Peyer's patch (tissue), 4 donors: ENCODE data around the gene SORCS3.

Source experiments
- POLR2A ChIP-seq, 2 donors: fragments of 450-650 bp; IDR thresholded peaks; one replicate each; pipeline ENCODE4 v1.5.1; 2017; ENCODE audit warnings: antibody characterized with exemption in 2 of 2, mild to moderate bottlenecking in 2 of 2, moderate library complexity in 2 of 2
- TF ChIP-seq, protein P1 (sequence below), 6 experiments: fragments of 450-650 bp in 4 of 6; fragments of 200-600 bp in 2 of 6; sonication (generic) in 1 of 6; IDR thresholded peaks; one replicate each; pipeline ENCODE4 v1.5.1; 2017 to 2019; ENCODE audit warnings: antibody characterized with exemption in 6 of 6, mild to moderate bottlenecking in 3 of 6, moderate library complexity in 1 of 6

DNA sequence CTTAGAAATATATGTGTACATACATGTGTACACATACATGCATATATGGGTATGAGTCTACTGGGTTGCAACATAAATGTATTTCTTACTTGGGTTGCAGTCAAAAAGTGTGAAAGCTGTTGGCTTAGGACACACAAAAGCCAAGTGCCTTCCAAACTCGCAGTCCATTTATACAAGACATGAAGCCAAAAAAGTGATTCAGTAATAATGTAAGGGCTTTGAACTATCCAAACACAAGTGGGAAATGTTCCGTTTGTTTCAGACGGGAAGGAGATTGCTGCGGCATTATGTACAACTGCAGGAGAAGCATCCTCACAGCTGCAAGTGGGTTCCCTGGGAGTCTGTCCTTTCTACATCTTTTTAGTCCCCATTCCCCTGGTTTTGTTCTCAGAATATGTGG, 513.6 kb downstream of the SORCS3 start:
- TF ChIP-seq, protein P1, sequence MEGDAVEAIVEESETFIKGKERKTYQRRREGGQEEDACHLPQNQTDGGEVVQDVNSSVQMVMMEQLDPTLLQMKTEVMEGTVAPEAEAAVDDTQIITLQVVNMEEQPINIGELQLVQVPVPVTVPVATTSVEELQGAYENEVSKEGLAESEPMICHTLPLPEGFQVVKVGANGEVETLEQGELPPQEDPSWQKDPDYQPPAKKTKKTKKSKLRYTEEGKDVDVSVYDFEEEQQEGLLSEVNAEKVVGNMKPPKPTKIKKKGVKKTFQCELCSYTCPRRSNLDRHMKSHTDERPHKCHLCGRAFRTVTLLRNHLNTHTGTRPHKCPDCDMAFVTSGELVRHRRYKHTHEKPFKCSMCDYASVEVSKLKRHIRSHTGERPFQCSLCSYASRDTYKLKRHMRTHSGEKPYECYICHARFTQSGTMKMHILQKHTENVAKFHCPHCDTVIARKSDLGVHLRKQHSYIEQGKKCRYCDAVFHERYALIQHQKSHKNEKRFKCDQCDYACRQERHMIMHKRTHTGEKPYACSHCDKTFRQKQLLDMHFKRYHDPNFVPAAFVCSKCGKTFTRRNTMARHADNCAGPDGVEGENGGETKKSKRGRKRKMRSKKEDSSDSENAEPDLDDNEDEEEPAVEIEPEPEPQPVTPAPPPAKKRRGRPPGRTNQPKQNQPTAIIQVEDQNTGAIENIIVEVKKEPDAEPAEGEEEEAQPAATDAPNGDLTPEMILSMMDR (IDR thresholded peaks at IDR 0.05), result no peak
- TF ChIP-seq POLR2A (IDR thresholded peaks at IDR 0.05), result no peak
